Keratinocyte (primary cell): ENCODE results near the gene CTSD. TPM values are rescaled to one million over a fixed set of nuclear protein-coding genes. Genes with fewer than 3 reads are reported as not detected.
A peak's percentile ranks its signal among the peaks of the same experiment; 100 is the strongest.
"Not testable (repeated sequence)": the region's sequence is repeated elsewhere in the genome, so short reads cannot be mapped to it uniquely, and the experiment has no call there.

Experiments
- DNase-seq: peaks from one replicate; pipeline ENCODE4 v3.0.0-alpha.2; 2011; ENCODE audit warnings: low read depth, missing footprints, low spot score
- FAIRE-seq: peaks from 2 replicates; lab custom pipeline; 2011; peaks lifted over from hg19 to GRCh38; lab: Jason Lieb, UNC
- H2AFZ ChIP-seq: 2 replicates; pipeline ENCODE4 v1.6.0; 2012; ENCODE audit warnings: low read length, control low read depth, inconsistent platforms; ENCODE audit not compliant: control insufficient read depth
- H3K27ac ChIP-seq: 2 replicates; pipeline ENCODE4 v1.5.1; 2011; ENCODE audit warnings: low read length; ENCODE audit not compliant: control insufficient read depth, insufficient read depth
- H3K27me3 ChIP-seq: 3 replicates; pipeline ENCODE4 v1.6.0; 2011; ENCODE audit warnings: low read length; ENCODE audit not compliant: control insufficient read depth, insufficient read depth; ENCODE audit errors: extremely low read depth
- H3K36me3 ChIP-seq, 2 experiments: 2 replicates in 1 of 2; 3 replicates in 1 of 2; pipeline ENCODE4 v1.5.1; 2011; ENCODE audit warnings: low read length in 2 of 2, mild to moderate bottlenecking in 1 of 2; ENCODE audit not compliant: control insufficient read depth in 2 of 2, insufficient read depth in 2 of 2; ENCODE audit errors: extremely low read depth in 1 of 2
- H3K4me1 ChIP-seq: 3 replicates; pipeline ENCODE4 v1.5.1; 2011; ENCODE audit warnings: low read length; ENCODE audit not compliant: control insufficient read depth, insufficient read depth; ENCODE audit errors: extremely low read depth
- H3K4me2 ChIP-seq: 3 replicates; pipeline ENCODE4 v1.6.0; 2011; ENCODE audit warnings: low read depth, low read length; ENCODE audit not compliant: control insufficient read depth, insufficient read depth; ENCODE audit errors: extremely low read depth
- H3K4me3 ChIP-seq, 3 experiments: fragments of 200-600 bp in 1 of 3; sonication (generic) in 1 of 3; 2 replicates in 2 of 3; 3 replicates in 1 of 3; pipeline ENCODE4 v1.5.1; 2011 to 2016; ENCODE audit warnings: low read length in 3 of 3, mild to moderate bottlenecking in 3 of 3, control low read depth in 2 of 3, inconsistent platforms in 1 of 3, low read depth in 1 of 3, mixed read lengths in 1 of 3, mixed run types in 1 of 3, moderate library complexity in 1 of 3; ENCODE audit not compliant: control insufficient read depth in 2 of 3, insufficient read depth in 2 of 3; ENCODE audit errors: extremely low read depth in 1 of 3
- H3K79me2 ChIP-seq: 2 replicates; pipeline ENCODE4 v1.6.0; 2012; ENCODE audit warnings: low read length; ENCODE audit not compliant: control insufficient read depth, insufficient read depth
- H3K9ac ChIP-seq: 3 replicates; pipeline ENCODE4 v1.6.0; 2011; ENCODE audit warnings: low read length; ENCODE audit not compliant: control insufficient read depth, insufficient read depth; ENCODE audit errors: extremely low read depth
- H3K9me1 ChIP-seq: 3 replicates; pipeline ENCODE4 v1.6.0; 2011; ENCODE audit warnings: low read length; ENCODE audit not compliant: control insufficient read depth, insufficient read depth; ENCODE audit errors: extremely low read depth
- H3K9me3 ChIP-seq: 2 replicates; pipeline ENCODE4 v1.5.1; 2012; ENCODE audit warnings: low read depth, low read length; ENCODE audit not compliant: control insufficient read depth
- H4K20me1 ChIP-seq: 3 replicates; pipeline ENCODE4 v1.6.0; 2011; ENCODE audit warnings: low read length; ENCODE audit not compliant: control insufficient read depth, insufficient read depth; ENCODE audit errors: extremely low read depth
- CTCF ChIP-seq, 3 experiments: IDR thresholded peaks in 1 of 3; conservative IDR thresholded peaks in 1 of 3; optimal IDR thresholded peaks in 1 of 3; 2 replicates in 2 of 3; 3 replicates in 1 of 3; pipeline versions ENCODE3 to v1.5.1; 2011; ENCODE audit warnings: low read length in 3 of 3, mild to moderate bottlenecking in 3 of 3, moderate library complexity in 2 of 3, control low read depth in 1 of 3, inconsistent platforms in 1 of 3; ENCODE audit not compliant: insufficient read depth in 2 of 3; ENCODE audit errors: extremely low read depth in 1 of 3
- EZH2 ChIP-seq: IDR thresholded peaks from one replicate; pipeline ENCODE4 v1.6.1; 2012; ENCODE audit warnings: inconsistent platforms, mild to moderate bottlenecking, low read length, moderate library complexity
- dilution Hi-C: fragments of 300-500 bp; cut with MboI; formaldehyde crosslinking; loops from one replicate; pipeline ENCODE4 v1.7.0; 2020; ENCODE audit warnings: low sequenced_read_pairs; ENCODE audit not compliant: extremely low pct_ligation_motif_present
- polyA plus RNA-seq, 5 experiments: library from polyadenylated mRNA; depleted of rRNA in 3 of 5; stranded (reverse) in 3 of 5; stranded (forward) in 1 of 5; unstranded in 1 of 5; fragments of >200 nt; gene quantifications; 1 replicate in 1 of 5; 2 replicates in 3 of 5; 3 replicates in 1 of 5; pipeline versions ENCODE4 v1.2.1 to v1.2.3, GENCODE V29; 2011 to 2012; ENCODE audit warnings: missing spikeins in 2 of 5, low read depth in 1 of 5, low replicate concordance in 1 of 5

The CTSD gene
- polyA plus RNA-seq, 1 donor (not counting 4 experiments of a cell fraction or from before 2014, with no cell fraction given), result 152 TPM

- no peaks in the 10 kb centered on the region for H3K79me2 ChIP-seq
- no peak overlapping the region for H3K4me2 ChIP-seq
- no peak overlapping the region for H3K27ac ChIP-seq
- no peak for DNase-seq
- no peak for TF ChIP-seq EZH2
- no peak for TF ChIP-seq CTCF (optimal IDR thresholded peaks at IDR 0.05 in 1 of 3, IDR thresholded peaks at IDR 0.05 in 1 of 3, conservative IDR thresholded peaks at IDR 0.05 in 1 of 3; ENCODE audit: extremely low read depth in 1 of 3, insufficient read depth in 2 of 3, low read length in 3 of 3)
- peak; percentile 67 for FAIRE-seq
- H3K9me3 ChIP-seq, result no peaks in the 10 kb centered on the region
- no peaks in the 10 kb centered on the region for H3K27me3 ChIP-seq
- H3K4me1 ChIP-seq, result peaks cover 31% of the 10 kb centered on the region
- H3K4me3 ChIP-seq, result no peak overlapping the region
- H3K9ac ChIP-seq, result no peak overlapping the region
- dilution Hi-C loops, result no loop called here
- no peaks in the 10 kb centered on the region for H4K20me1 ChIP-seq
- no peaks in the 10 kb centered on the region for H3K9me1 ChIP-seq
- no peaks in the 10 kb centered on the region for H3K36me3 ChIP-seq
- H2AFZ ChIP-seq, result no peak overlapping the region
These were observed 6.3 kb upstream of the CTSD start for GRCh38 chr11:1770061-1770460.

- H4K20me1 ChIP-seq, H3K36me3 ChIP-seq, H3K27me3 ChIP-seq, DNase-seq, H3K9ac ChIP-seq, H3K9me1 ChIP-seq, dilution Hi-C loops, H2AFZ ChIP-seq, H3K4me3 ChIP-seq, H3K79me2 ChIP-seq, FAIRE-seq, H3K27ac ChIP-seq, H3K4me2 ChIP-seq, H3K9me3 ChIP-seq: not testable (repeated sequence)
- H3K4me1 ChIP-seq, result peaks cover 33% of the 10 kb centered on the region
These were observed 5.7 kb upstream of the CTSD start for GRCh38 chr11:1769304-1769936.

GRCh38 chr11:1768141-1768469 lies 4.4 kb upstream of the CTSD start:
- no peak overlapping the region for H3K27ac ChIP-seq

More at GRCh38 chr11:1768141-1768469, 4.4 kb upstream of the CTSD start:
- Histone ChIP-seq H4K20me1 (no peaks in the 10 kb centered on the region), H3K9ac (no peak overlapping the region), H3K4me1 (peaks cover 35% of the 10 kb centered on the region), H3K36me3 (no peaks in the 10 kb centered on the region), H3K4me3 (no peak overlapping the region), H3K4me2 (no peak overlapping the region), H2AFZ (no peak overlapping the region), H3K9me1 (no peaks in the 10 kb centered on the region), H3K79me2 (peaks cover 1% of the 10 kb centered on the region), H3K9me3 (no peaks in the 10 kb centered on the region), H3K27me3 (no peaks in the 10 kb centered on the region)
- dilution Hi-C loops, result no loop called here
- FAIRE-seq (no peak), DNase-seq (no peak)
- no peak for TF ChIP-seq EZH2
- no peak for TF ChIP-seq CTCF (optimal IDR thresholded peaks at IDR 0.05 in 1 of 3, IDR thresholded peaks at IDR 0.05 in 1 of 3, conservative IDR thresholded peaks at IDR 0.05 in 1 of 3; ENCODE audit: extremely low read depth in 1 of 3, insufficient read depth in 2 of 3, low read length in 3 of 3)
